Activated naive CD8-positive, alpha-beta T cell (primary cell): ENCODE data around the gene SURF6.
A peak's percentile ranks its signal among the peaks of the same experiment; 100 is the strongest.
"Not testable (repeated sequence)": the region's sequence is repeated elsewhere in the genome, so short reads cannot be mapped to it uniquely, and the experiment has no call there.

Experiments used
- H3K27ac Mint-ChIP-seq: one replicate; pipeline ENCODE4 v1.8.0; 2021; ENCODE audit warnings: mixed read lengths
- H3K27me3 Mint-ChIP-seq: one replicate; pipeline ENCODE4 v1.8.0; 2021; ENCODE audit warnings: mixed read lengths
- H3K36me3 Mint-ChIP-seq: one replicate; pipeline ENCODE4 v1.8.0; 2021; ENCODE audit warnings: mixed read lengths
- H3K4me1 Mint-ChIP-seq: one replicate; pipeline ENCODE4 v1.8.0; 2021; ENCODE audit warnings: low read depth, mixed read lengths
- H3K4me3 Mint-ChIP-seq: one replicate; pipeline ENCODE4 v1.8.0; 2021; ENCODE audit warnings: mild to moderate bottlenecking, mixed read lengths
- H3K9me3 Mint-ChIP-seq: one replicate; pipeline ENCODE4 v1.8.0; 2021; ENCODE audit warnings: low read depth, mixed read lengths

SURF6 gene

GRCh38 chr9:133335924-133336811 is at the start of gene SURF6:
TSS of gene SURF6 (minus strand) at chr9:133336188. CDS start at chr9:133336132, 56 bp downstream.
- Mint-ChIP-seq H3K27ac (peak within 1 kb of the TSS; percentile 93), H3K4me1 (peaks cover 37% of the 10 kb centered on the region), H3K9me3 (no peaks in the 10 kb centered on the region), H3K27me3 (no peaks in the 10 kb centered on the region), H3K36me3 (peaks cover 7% of the 10 kb centered on the region), H3K4me3 (peak within 1 kb of the TSS; percentile 95)

GRCh38 chr9:133385452-133385851 is 49.5 kb upstream of the SURF6 start:
- peaks cover 3% of the 10 kb centered on the region for H3K27me3 Mint-ChIP-seq
- no peaks in the 10 kb centered on the region for H3K9me3 Mint-ChIP-seq
- no peaks in the 10 kb centered on the region for H3K4me1 Mint-ChIP-seq
- H3K27ac Mint-ChIP-seq = no peak overlapping the region
- H3K4me3 Mint-ChIP-seq = no peak overlapping the region
- no peaks in the 10 kb centered on the region for H3K36me3 Mint-ChIP-seq

- no peak overlapping the region for H3K27ac Mint-ChIP-seq
These were observed 48.8 kb upstream of the SURF6 start for GRCh38 chr9:133384736-133385321.

GRCh38 chr9:133383438-133383837 is 47.5 kb upstream of the SURF6 start:
- Mint-ChIP-seq H3K36me3 (no peaks in the 10 kb centered on the region), H3K4me3 (no peak overlapping the region), H3K9me3 (no peaks in the 10 kb centered on the region), H3K27me3 (no peaks in the 10 kb centered on the region), H3K27ac (no peak overlapping the region), H3K4me1 (no peaks in the 10 kb centered on the region)

More at GRCh38 chr9:133384736-133385321, 48.8 kb upstream of the SURF6 start:
- Mint-ChIP-seq H3K36me3 (no peaks in the 10 kb centered on the region), H3K4me1 (no peaks in the 10 kb centered on the region), H3K27me3 (peaks cover under 1% of the 10 kb centered on the region), H3K4me3 (no peak overlapping the region), H3K9me3 (no peaks in the 10 kb centered on the region)

GRCh38 chr9:133382507-133383141 is 46.6 kb upstream of the SURF6 start:
- Mint-ChIP-seq H3K4me1 (no peaks in the 10 kb centered on the region), H3K9me3 (no peaks in the 10 kb centered on the region), H3K36me3 (no peaks in the 10 kb centered on the region), H3K27me3 (no peaks in the 10 kb centered on the region), H3K4me3 (no peak overlapping the region), H3K27ac (no peak overlapping the region)

- no peaks in the 10 kb centered on the region for H3K4me1 Mint-ChIP-seq
- no peak overlapping the region for H3K4me3 Mint-ChIP-seq
- no peaks in the 10 kb centered on the region for H3K9me3 Mint-ChIP-seq
- no peaks in the 10 kb centered on the region for H3K27me3 Mint-ChIP-seq
- no peak overlapping the region for H3K27ac Mint-ChIP-seq
- no peaks in the 10 kb centered on the region for H3K36me3 Mint-ChIP-seq
These were observed 44.7 kb upstream of the SURF6 start for GRCh38 chr9:133380734-133381133.

- Mint-ChIP-seq H3K9me3 (no peaks in the 10 kb centered on the region), H3K27me3 (no peaks in the 10 kb centered on the region), H3K4me3 (no peak overlapping the region), H3K27ac (no peak overlapping the region), H3K4me1 (peaks cover 3% of the 10 kb centered on the region), H3K36me3 (no peaks in the 10 kb centered on the region)
These were observed 43.4 kb upstream of the SURF6 start for GRCh38 chr9:133379153-133380086.

GRCh38 chr9:133378408-133378962 is 42.5 kb upstream of the SURF6 start:
- Mint-ChIP-seq H3K4me1 (peaks cover 7% of the 10 kb centered on the region), H3K4me3 (peak overlapping the region; percentile 12), H3K9me3 (no peaks in the 10 kb centered on the region), H3K27ac (no peak overlapping the region), H3K27me3 (no peaks in the 10 kb centered on the region), H3K36me3 (no peaks in the 10 kb centered on the region)

- Mint-ChIP-seq H3K27me3 (no peaks in the 10 kb centered on the region), H3K4me1 (peaks cover 14% of the 10 kb centered on the region), H3K9me3 (no peaks in the 10 kb centered on the region), H3K27ac (no peak overlapping the region), H3K4me3 (no peak overlapping the region), H3K36me3 (no peaks in the 10 kb centered on the region)
These were observed 41.8 kb upstream of the SURF6 start for GRCh38 chr9:133377721-133378216.

GRCh38 chr9:133377280-133377679 is 41.3 kb upstream of the SURF6 start:
- H3K36me3 Mint-ChIP-seq, H3K9me3 Mint-ChIP-seq, H3K27me3 Mint-ChIP-seq: not testable (repeated sequence)
- Mint-ChIP-seq H3K4me1 (peaks cover 19% of the 10 kb centered on the region), H3K27ac (peak overlapping the region; percentile 72), H3K4me3 (peak overlapping the region; percentile 73)

- H3K4me3 Mint-ChIP-seq = peak within 1 kb of the TSS; percentile 93
- H3K27ac Mint-ChIP-seq = peak within 1 kb of the TSS; percentile 93
- H3K27me3 Mint-ChIP-seq = no peaks in the 10 kb centered on the region
- H3K4me1 Mint-ChIP-seq = peaks cover 32% of the 10 kb centered on the region
- no peaks in the 10 kb centered on the region for H3K9me3 Mint-ChIP-seq
- peaks cover 3% of the 10 kb centered on the region for H3K36me3 Mint-ChIP-seq
These were observed 40.0 kb upstream of the SURF6 start, which contains the start of the genes STKLD1 and SURF4 for GRCh38 chr9:133375724-133376654. TSS of gene STKLD1 (plus strand) at chr9:133376366. CDS start at chr9:133376474, 108 bp downstream. TSS of gene SURF4 (minus strand) at chr9:133376060. CDS start at chr9:133375969, 91 bp downstream.

- H3K36me3 Mint-ChIP-seq = peaks cover 3% of the 10 kb centered on the region
- H3K27me3 Mint-ChIP-seq = no peaks in the 10 kb centered on the region
- peak overlapping the region; percentile 93 for H3K27ac Mint-ChIP-seq
- H3K4me1 Mint-ChIP-seq = peaks cover 40% of the 10 kb centered on the region
- peak overlapping the region; percentile 93 for H3K4me3 Mint-ChIP-seq
- H3K9me3 Mint-ChIP-seq = no peaks in the 10 kb centered on the region
These were observed 39.2 kb upstream of the SURF6 start for GRCh38 chr9:133375116-133375723.
